Smooth muscle cell (in vitro differentiated cells): Measurements from ENCODE around the gene C1orf185. TPM values are rescaled to one million over a fixed set of nuclear protein-coding genes. Genes with fewer than 3 reads are reported as not detected.

ENCODE experiments used
- DNase-seq: peaks from one replicate; lab custom pipeline; 2025; ENCODE audit not compliant: unreplicated experiment; lab: John Stamatoyannopoulos, UW
- H2AFZ ChIP-seq: fragments of 200-600 bp; sonication (generic); 2 replicates; pipeline ENCODE4 v1.6.0; 2016; ENCODE audit warnings: antibody characterized with exemption, low read depth, mild to moderate bottlenecking
- H3F3A ChIP-seq: fragments of 200-600 bp; sonication (generic); 2 replicates; pipeline ENCODE4 v1.6.0; 2017; ENCODE audit warnings: antibody characterized with exemption, low read depth
- H3K27ac ChIP-seq: fragments of 200-600 bp; sonication (generic); 2 replicates; pipeline ENCODE4 v1.5.1; 2016; ENCODE audit warnings: low read depth, mild to moderate bottlenecking
- H3K27me3 ChIP-seq: fragments of 200-600 bp; sonication (generic); 2 replicates; pipeline ENCODE4 v1.6.1; 2016; ENCODE audit warnings: low read depth, mild to moderate bottlenecking
- H3K36me3 ChIP-seq: fragments of 200-600 bp; sonication (generic); 2 replicates; pipeline ENCODE4 v1.5.1; 2016; ENCODE audit warnings: low read depth
- H3K4me1 ChIP-seq: fragments of 200-600 bp; sonication (generic); 2 replicates; pipeline ENCODE4 v1.5.1; 2016; ENCODE audit warnings: low read depth
- H3K4me2 ChIP-seq: fragments of 200-600 bp; sonication (generic); 2 replicates; pipeline ENCODE4 v1.6.0; 2016; ENCODE audit warnings: mild to moderate bottlenecking
- H3K4me3 ChIP-seq: fragments of 200-600 bp; sonication (generic); 2 replicates; pipeline ENCODE4 v1.5.1; 2016; ENCODE audit warnings: mild to moderate bottlenecking
- H3K79me2 ChIP-seq: fragments of 200-600 bp; sonication (generic); 2 replicates; pipeline ENCODE4 v1.6.0; 2016; ENCODE audit warnings: low read depth, mild to moderate bottlenecking
- H3K9ac ChIP-seq: fragments of 200-600 bp; sonication (generic); 2 replicates; pipeline ENCODE4 v1.6.0; 2016; ENCODE audit warnings: low read depth
- H3K9me3 ChIP-seq: fragments of 200-600 bp; sonication (generic); replicated peaks from 2 replicates; pipeline ENCODE4 v1.5.1; 2016; ENCODE audit warnings: low read depth
- H4K20me1 ChIP-seq: fragments of 200-600 bp; sonication (generic); 2 replicates; pipeline ENCODE4 v1.6.0; 2016; ENCODE audit warnings: low read depth
- CTCF ChIP-seq: fragments of 200-600 bp; sonication (generic); IDR thresholded peaks from 2 replicates; pipeline ENCODE4 v1.5.1; 2017; ENCODE audit warnings: borderline replicate concordance, mild to moderate bottlenecking, antibody characterized with exemption; ENCODE audit not compliant: insufficient read depth, poor library complexity, severe bottlenecking
- microRNA counts: library from miRNA; unstranded; fragments of <30 nt; microRNA quantifications from one replicate; lab custom pipeline; 2016
- microRNA-seq: library from miRNA; unstranded; fragments of <30 nt; microRNA quantifications from one replicate; pipeline ENCODE4, GENCODE V29; 2016; ENCODE audit warnings: borderline number of aligned reads
- polyA plus RNA-seq: library from polyadenylated mRNA; unstranded; fragments of >200 nt; fragmentation: Nextera tagmentation; extraction: Ambion mirVana; gene quantifications from 2 replicates; pipeline ENCODE4 v1.2.1, GENCODE V29; 2016
- small RNA-seq: library from RNA; depleted of rRNA; stranded (forward); fragments of <200 nt; gene quantifications from one replicate; pipeline ENCODE3, GENCODE V24; 2014
- total RNA-seq: library from RNA; depleted of rRNA; stranded (reverse); fragments of >200 nt; gene quantifications from 2 replicates; pipeline ENCODE4 v1.2.3, GENCODE V29; 2014

C1orf185 gene
- total and polyA plus RNA-seq, 2 experiments from 2014 or later = not detected

GRCh38 chr1:51193564-51193963, 91.5 kb downstream of the C1orf185 start:
- Histone ChIP-seq H3K27ac (no peak overlapping the region), H3K9ac (no peak overlapping the region), H3K79me2 (no peaks in the 10 kb centered on the region), H2AFZ (no peak overlapping the region), H4K20me1 (no peaks in the 10 kb centered on the region), H3K27me3 (no peaks in the 10 kb centered on the region), H3K36me3 (no peaks in the 10 kb centered on the region), H3K4me1 (no peaks in the 10 kb centered on the region), H3K9me3 (no peaks in the 10 kb centered on the region), H3K4me2 (no peak overlapping the region), H3F3A (no peaks in the 10 kb centered on the region), H3K4me3 (no peak overlapping the region)
- no peak for DNase-seq
- TF ChIP-seq CTCF = no peak

MicroRNAs encoded within 50 kb of the gene (microRNA counts, 767-probe panel; counts per million panel counts)
- microRNA hsa-miR-4421 (lab: Ali Mortazavi, UCI) = 183 counts per million

Small RNAs within 50 kb of the gene (microRNA-seq; reads per million reads assigned to microRNA genes)
- gene MIR4421 = not detected
- not detected for gene MIR6500

Small RNAs within 50 kb of the gene (small RNA-seq; reads per million reads assigned to genes)
- gene MIR4421 (not detected), gene MIR6500 (not detected), gene RF00019 (not detected)

Other genes starting within 250 kb of the C1orf185 start
- 37.7 and 51.5 TPM in 2 replicates for gene FAF1, start 142.0 kb upstream of the C1orf185 start, total RNA-seq
- gene FAF1, start 142.0 kb upstream of the C1orf185 start, polyA plus RNA-seq = 51.3 and 51.6 TPM in 2 replicates
- gene CDKN2C, start 132.0 kb upstream of the C1orf185 start, total RNA-seq = 1.3 and 4.3 TPM in 2 replicates
- gene CDKN2C, start 132.0 kb upstream of the C1orf185 start, polyA plus RNA-seq = 1.6 and 3.2 TPM in 2 replicates
- gene RNF11, start 134.0 kb downstream of the C1orf185 start, total RNA-seq = 123 and 133 TPM in 2 replicates
- gene RNF11, start 134.0 kb downstream of the C1orf185 start, polyA plus RNA-seq = 59.1 and 68.7 TPM in 2 replicates
- 2.2 and 3.5 TPM in 2 replicates for gene TTC39A, start 228.3 kb downstream of the C1orf185 start, total RNA-seq
- 0.27 and 7.4 TPM in 2 replicates for gene TTC39A, start 228.3 kb downstream of the C1orf185 start, polyA plus RNA-seq